Measurements from ENCODE around the gene SLC39A11.

The SLC39A11 gene

GRCh38 chr17:72920513-72920912, 172.0 kb downstream of the SLC39A11 start:
- DNase-seq (ENCODE audit: extremely low spot score) = no peak
- POLR2A ChIA-PET = no interaction called here
- CTCF ChIA-PET = no interaction called here
- TF ChIP-seq CTCF (IDR thresholded peaks at IDR 0.05; ENCODE audit: control extremely low read depth, extremely low read depth, low read depth, missing control alignments) = no peak

- no peak for DNase-seq (ENCODE audit: extremely low spot score)
- ChIA-PET POLR2A (no interaction called here), CTCF (no interaction called here)
- no peak for TF ChIP-seq CTCF (IDR thresholded peaks at IDR 0.05; ENCODE audit: control extremely low read depth, extremely low read depth, low read depth, missing control alignments)
Measured at GRCh38 chr17:72916991-72917390, 175.5 kb downstream of the SLC39A11 start.

- ChIA-PET CTCF (no interaction called here), POLR2A (no interaction called here)
- no peak for TF ChIP-seq CTCF (IDR thresholded peaks at IDR 0.05; ENCODE audit: control extremely low read depth, extremely low read depth, low read depth, missing control alignments)
- DNase-seq (ENCODE audit: extremely low spot score) = no peak
Measured at GRCh38 chr17:72915625-72916081, 176.8 kb downstream of the SLC39A11 start.

- ChIA-PET CTCF (no interaction called here), POLR2A (no interaction called here)
- DNase-seq (ENCODE audit: extremely low spot score) = no peak
- no peak for TF ChIP-seq CTCF (IDR thresholded peaks at IDR 0.05; ENCODE audit: control extremely low read depth, extremely low read depth, low read depth, missing control alignments)
Measured at GRCh38 chr17:72913142-72913682, 179.3 kb downstream of the SLC39A11 start.

- POLR2A ChIA-PET = no interaction called here
- no peak for TF ChIP-seq CTCF (IDR thresholded peaks at IDR 0.05; ENCODE audit: control extremely low read depth, extremely low read depth, low read depth, missing control alignments)
- DNase-seq (ENCODE audit: extremely low spot score) = no peak
- CTCF ChIA-PET = no interaction called here
Measured at GRCh38 chr17:72906306-72906705, 186.2 kb downstream of the SLC39A11 start.

- no peak for DNase-seq (ENCODE audit: extremely low spot score)
- CTCF ChIA-PET = no interaction called here
- TF ChIP-seq CTCF (IDR thresholded peaks at IDR 0.05; ENCODE audit: control extremely low read depth, extremely low read depth, low read depth, missing control alignments) = no peak
- POLR2A ChIA-PET = no interaction called here
Measured at GRCh38 chr17:72903522-72903921, 189.0 kb downstream of the SLC39A11 start.

- no peak for TF ChIP-seq CTCF (IDR thresholded peaks at IDR 0.05; ENCODE audit: control extremely low read depth, extremely low read depth, low read depth, missing control alignments)
- ChIA-PET POLR2A (no interaction called here), CTCF (interaction anchor here (1.2 kb wide), 1 partner anchor 17 kb away, joined by 3 read pairs; no protein-coding TSS in a partner anchor)
- no peak for DNase-seq (ENCODE audit: extremely low spot score)
Measured at GRCh38 chr17:72901657-72902056, 190.8 kb downstream of the SLC39A11 start.

All from GM10248 (cell line).